ENCODE measurements around the gene ABCC8. TPM values are rescaled to one million over a fixed set of nuclear protein-coding genes. Genes with fewer than 3 reads are reported as not detected.

The ABCC8 gene
- polyA plus RNA-seq, 1 of the 3 experiments (the other 2 are of a cell fraction), result 1.1 TPM

DNA sequence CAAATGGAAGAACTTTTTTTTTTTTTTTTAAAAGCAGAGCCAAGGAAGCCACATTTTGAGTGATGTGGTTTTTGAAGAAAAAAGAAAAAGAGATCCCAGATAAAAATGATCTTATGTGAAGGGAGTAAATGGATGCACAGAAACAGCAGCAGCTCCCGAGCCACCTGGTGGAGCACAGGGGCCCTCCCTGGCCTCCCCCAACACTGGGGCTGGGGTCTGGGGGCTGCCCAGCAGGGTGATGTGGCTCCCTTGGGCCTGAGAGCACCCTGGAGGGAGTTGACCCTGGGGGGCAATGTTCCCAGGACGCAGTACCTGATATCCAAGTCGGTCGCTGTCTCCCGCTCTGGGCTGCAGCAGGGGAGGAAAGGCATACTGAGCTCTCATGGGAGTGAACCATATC, 61.7 kb downstream of the ABCC8 start:
- POLR2A ChIA-PET, result interaction anchor here (0.7 kb wide), 1 partner anchor 148 kb away, joined by 3 read pairs; no protein-coding TSS in a partner anchor
- no peak for TF ChIP-seq CHD2 (IDR thresholded peaks at IDR 0.05; ENCODE audit: low read length, partially characterized antibody)
- no peak for TF ChIP-seq NRF1 (IDR thresholded peaks at IDR 0.05; ENCODE audit: low read depth, low read length)
- TF ChIP-seq RAD21 (IDR thresholded peaks at IDR 0.05; ENCODE audit: low read length), result no peak
- TF ChIP-seq, protein P1, sequence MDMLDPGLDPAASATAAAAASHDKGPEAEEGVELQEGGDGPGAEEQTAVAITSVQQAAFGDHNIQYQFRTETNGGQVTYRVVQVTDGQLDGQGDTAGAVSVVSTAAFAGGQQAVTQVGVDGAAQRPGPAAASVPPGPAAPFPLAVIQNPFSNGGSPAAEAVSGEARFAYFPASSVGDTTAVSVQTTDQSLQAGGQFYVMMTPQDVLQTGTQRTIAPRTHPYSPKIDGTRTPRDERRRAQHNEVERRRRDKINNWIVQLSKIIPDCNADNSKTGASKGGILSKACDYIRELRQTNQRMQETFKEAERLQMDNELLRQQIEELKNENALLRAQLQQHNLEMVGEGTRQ (IDR thresholded peaks at IDR 0.05; ENCODE audit: borderline replicate concordance, low read depth, low read length), result no peak
- TF ChIP-seq FOXM1 (IDR thresholded peaks at IDR 0.05; ENCODE audit: low read depth), result no peak
- TF ChIP-seq EP300 (IDR thresholded peaks at IDR 0.05; ENCODE audit: borderline replicate concordance in 1 of 2, low read depth in 1 of 2, low read length in 1 of 2), result no peak
- TF ChIP-seq, protein P2, sequence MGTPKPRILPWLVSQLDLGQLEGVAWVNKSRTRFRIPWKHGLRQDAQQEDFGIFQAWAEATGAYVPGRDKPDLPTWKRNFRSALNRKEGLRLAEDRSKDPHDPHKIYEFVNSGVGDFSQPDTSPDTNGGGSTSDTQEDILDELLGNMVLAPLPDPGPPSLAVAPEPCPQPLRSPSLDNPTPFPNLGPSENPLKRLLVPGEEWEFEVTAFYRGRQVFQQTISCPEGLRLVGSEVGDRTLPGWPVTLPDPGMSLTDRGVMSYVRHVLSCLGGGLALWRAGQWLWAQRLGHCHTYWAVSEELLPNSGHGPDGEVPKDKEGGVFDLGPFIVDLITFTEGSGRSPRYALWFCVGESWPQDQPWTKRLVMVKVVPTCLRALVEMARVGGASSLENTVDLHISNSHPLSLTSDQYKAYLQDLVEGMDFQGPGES (IDR thresholded peaks at IDR 0.05; ENCODE audit: low read depth, low read length), result no peak
- TF ChIP-seq, protein P3, sequence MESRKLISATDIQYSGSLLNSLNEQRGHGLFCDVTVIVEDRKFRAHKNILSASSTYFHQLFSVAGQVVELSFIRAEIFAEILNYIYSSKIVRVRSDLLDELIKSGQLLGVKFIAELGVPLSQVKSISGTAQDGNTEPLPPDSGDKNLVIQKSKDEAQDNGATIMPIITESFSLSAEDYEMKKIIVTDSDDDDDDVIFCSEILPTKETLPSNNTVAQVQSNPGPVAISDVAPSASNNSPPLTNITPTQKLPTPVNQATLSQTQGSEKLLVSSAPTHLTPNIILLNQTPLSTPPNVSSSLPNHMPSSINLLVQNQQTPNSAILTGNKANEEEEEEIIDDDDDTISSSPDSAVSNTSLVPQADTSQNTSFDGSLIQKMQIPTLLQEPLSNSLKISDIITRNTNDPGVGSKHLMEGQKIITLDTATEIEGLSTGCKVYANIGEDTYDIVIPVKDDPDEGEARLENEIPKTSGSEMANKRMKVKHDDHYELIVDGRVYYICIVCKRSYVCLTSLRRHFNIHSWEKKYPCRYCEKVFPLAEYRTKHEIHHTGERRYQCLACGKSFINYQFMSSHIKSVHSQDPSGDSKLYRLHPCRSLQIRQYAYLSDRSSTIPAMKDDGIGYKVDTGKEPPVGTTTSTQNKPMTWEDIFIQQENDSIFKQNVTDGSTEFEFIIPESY (IDR thresholded peaks at IDR 0.05; ENCODE audit: borderline replicate concordance, low read depth), result no peak
- TF ChIP-seq, protein P4, sequence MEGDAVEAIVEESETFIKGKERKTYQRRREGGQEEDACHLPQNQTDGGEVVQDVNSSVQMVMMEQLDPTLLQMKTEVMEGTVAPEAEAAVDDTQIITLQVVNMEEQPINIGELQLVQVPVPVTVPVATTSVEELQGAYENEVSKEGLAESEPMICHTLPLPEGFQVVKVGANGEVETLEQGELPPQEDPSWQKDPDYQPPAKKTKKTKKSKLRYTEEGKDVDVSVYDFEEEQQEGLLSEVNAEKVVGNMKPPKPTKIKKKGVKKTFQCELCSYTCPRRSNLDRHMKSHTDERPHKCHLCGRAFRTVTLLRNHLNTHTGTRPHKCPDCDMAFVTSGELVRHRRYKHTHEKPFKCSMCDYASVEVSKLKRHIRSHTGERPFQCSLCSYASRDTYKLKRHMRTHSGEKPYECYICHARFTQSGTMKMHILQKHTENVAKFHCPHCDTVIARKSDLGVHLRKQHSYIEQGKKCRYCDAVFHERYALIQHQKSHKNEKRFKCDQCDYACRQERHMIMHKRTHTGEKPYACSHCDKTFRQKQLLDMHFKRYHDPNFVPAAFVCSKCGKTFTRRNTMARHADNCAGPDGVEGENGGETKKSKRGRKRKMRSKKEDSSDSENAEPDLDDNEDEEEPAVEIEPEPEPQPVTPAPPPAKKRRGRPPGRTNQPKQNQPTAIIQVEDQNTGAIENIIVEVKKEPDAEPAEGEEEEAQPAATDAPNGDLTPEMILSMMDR (IDR thresholded peaks at IDR 0.05), result no peak
- TF ChIP-seq FOXJ3 (CRISPR knock-in tag; IDR thresholded peaks at IDR 0.05), result no peak
- no peak for TF ChIP-seq ELF1 (IDR thresholded peaks at IDR 0.05)
- TF ChIP-seq POLR2AphosphoS5 (IDR thresholded peaks at IDR 0.05; ENCODE audit: low read depth, low read length), result no peak
- Histone ChIP-seq H3K9me2 (no peaks in the 10 kb centered on the region), H2AFZ (ENCODE audit: low read depth) (no peak overlapping the region), H3F3A (replicated peaks; ENCODE audit: insufficient read depth) (no peaks in the 10 kb centered on the region), H3K27me3 (ENCODE audit: insufficient read depth) (no peaks in the 10 kb centered on the region; the same call in 1 of the 2 replicates), H3K4me3 (ENCODE audit: low read depth in 2 of 2, low read length in 1 of 2) (no peak overlapping the region), H3K9ac (no peak overlapping the region), H3K4me1 (ENCODE audit: control insufficient read depth in 1 of 2, insufficient read depth in 2 of 2, low read depth in 1 of 2, low read length in 1 of 2) (no peaks in the 10 kb centered on the region; a peak in 1 of 4 replicates), H3K4me2 (no peak overlapping the region), H4K20me1 (ENCODE audit: insufficient read depth) (no peaks in the 10 kb centered on the region), H3K27ac (ENCODE audit: low read depth in 2 of 2, low read length in 1 of 2) (no peak overlapping the region), H3K9me3 (no peaks in the 10 kb centered on the region), H3K79me2 (ENCODE audit: insufficient read depth) (no peaks in the 10 kb centered on the region), H3K36me3 (replicated peaks in 1 of 2; ENCODE audit: control insufficient read depth in 1 of 2, insufficient read depth in 2 of 2, low read length in 1 of 2) (no peaks in the 10 kb centered on the region)
- 29% methylated on average over 1 of the region's 5 CpGs for WGBS (ENCODE audit: low lambda C conversion rate)
- no peak for DNase-seq
- CTCF ChIA-PET, result interaction anchor here (0.8 to 1.0 kb wide), 2 partner anchors 10 to 15 kb away, joined by 3 read pairs; no protein-coding TSS in a partner anchor

Data from SK-N-SH (cell line).